ENCODE results near the gene S100Z.

DNA sequence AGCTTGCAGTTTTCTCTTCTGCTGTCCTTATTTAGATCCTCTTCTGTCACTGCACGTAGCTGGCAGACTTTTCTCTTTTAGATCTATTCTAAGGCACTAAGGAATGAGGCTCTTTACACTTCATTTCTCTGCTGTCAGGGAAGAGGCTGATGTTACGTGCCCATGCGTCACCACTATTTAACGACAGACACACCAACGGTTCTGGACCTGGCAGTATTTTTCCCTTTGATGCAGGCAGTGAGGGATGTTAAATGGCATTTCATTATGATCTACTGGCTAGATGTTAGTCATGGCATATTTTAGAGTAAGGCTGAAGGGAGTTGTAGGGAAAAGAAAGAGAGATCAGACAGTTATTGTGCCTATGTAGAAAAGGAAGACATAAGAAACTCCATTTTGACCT is 94.8 kb downstream of the S100Z start:
- TF ChIP-seq, protein P1, sequence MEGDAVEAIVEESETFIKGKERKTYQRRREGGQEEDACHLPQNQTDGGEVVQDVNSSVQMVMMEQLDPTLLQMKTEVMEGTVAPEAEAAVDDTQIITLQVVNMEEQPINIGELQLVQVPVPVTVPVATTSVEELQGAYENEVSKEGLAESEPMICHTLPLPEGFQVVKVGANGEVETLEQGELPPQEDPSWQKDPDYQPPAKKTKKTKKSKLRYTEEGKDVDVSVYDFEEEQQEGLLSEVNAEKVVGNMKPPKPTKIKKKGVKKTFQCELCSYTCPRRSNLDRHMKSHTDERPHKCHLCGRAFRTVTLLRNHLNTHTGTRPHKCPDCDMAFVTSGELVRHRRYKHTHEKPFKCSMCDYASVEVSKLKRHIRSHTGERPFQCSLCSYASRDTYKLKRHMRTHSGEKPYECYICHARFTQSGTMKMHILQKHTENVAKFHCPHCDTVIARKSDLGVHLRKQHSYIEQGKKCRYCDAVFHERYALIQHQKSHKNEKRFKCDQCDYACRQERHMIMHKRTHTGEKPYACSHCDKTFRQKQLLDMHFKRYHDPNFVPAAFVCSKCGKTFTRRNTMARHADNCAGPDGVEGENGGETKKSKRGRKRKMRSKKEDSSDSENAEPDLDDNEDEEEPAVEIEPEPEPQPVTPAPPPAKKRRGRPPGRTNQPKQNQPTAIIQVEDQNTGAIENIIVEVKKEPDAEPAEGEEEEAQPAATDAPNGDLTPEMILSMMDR (IDR thresholded peaks at IDR 0.05 in 4 of 5, conservative IDR thresholded peaks at IDR 0.05 in 1 of 5) = no peak
- TF ChIP-seq POLR2A (IDR thresholded peaks at IDR 0.05) = no peak

All from gastrocnemius medialis (tissue), 4 donors.